ENCODE results near the gene ADK. TPM values are rescaled to one million over a fixed set of nuclear protein-coding genes. Genes with fewer than 3 reads are reported as not detected.

ADK gene
- total RNA-seq, 1 experiment from 2014 or later = 26.8 TPM

GRCh38 chr10:74383642-74384041 lies 232.6 kb downstream of the ADK start:
- Histone ChIP-seq H3K56ac (ENCODE audit: insufficient read length, low read depth, low read length) (no peak overlapping the region), H4K5ac (ENCODE audit: insufficient read length, low read depth, low read length) (no peak overlapping the region), H3K9ac (ENCODE audit: extremely low read depth, insufficient read length, low read length) (no peak overlapping the region), H3K79me1 (ENCODE audit: insufficient read depth, low read depth, low read length, poor library complexity, severe bottlenecking) (no peaks in the 10 kb centered on the region), H3K27me3 (ENCODE audit: insufficient read depth, low read length) (no peaks in the 10 kb centered on the region), H3K4me2 (ENCODE audit: insufficient read depth, insufficient read length, low read length) (no peak overlapping the region), H3K14ac (ENCODE audit: insufficient read depth, low read length) (no peak overlapping the region), H2BK15ac (ENCODE audit: low read depth, low read length) (no peak overlapping the region), H3K23me2 (ENCODE audit: insufficient read length, low read depth, low read length, poor library complexity, severe bottlenecking) (no peaks in the 10 kb centered on the region), H2BK20ac (ENCODE audit: low read depth, low read length, poor library complexity, severe bottlenecking) (no peak overlapping the region), H3K23ac (ENCODE audit: insufficient read length, low read depth, low read length) (no peak overlapping the region), H3K4me1 (ENCODE audit: insufficient read depth, low read length) (no peaks in the 10 kb centered on the region), H4K8ac (replicated peaks; ENCODE audit: insufficient read length, low read depth, low read length) (no peak overlapping the region), H4K20me1 (ENCODE audit: control insufficient read depth, insufficient read depth, insufficient read length) (no peaks in the 10 kb centered on the region), H3K9me3 (ENCODE audit: control insufficient read depth, low read depth, low read length) (no peaks in the 10 kb centered on the region), H2BK5ac (ENCODE audit: insufficient read length, low read length) (no peak overlapping the region), H2BK120ac (ENCODE audit: low read depth, low read length, poor library complexity, severe bottlenecking) (no peak overlapping the region), H3K79me2 (ENCODE audit: insufficient read depth, low read length) (0 out of 2 replicates have a peak, but pooled peaks cover 1% of the 10 kb centered on the region), H4K91ac (ENCODE audit: insufficient read length, low read depth, low read length) (no peak overlapping the region), H2BK12ac (ENCODE audit: insufficient read length, low read depth, low read length) (no peak overlapping the region), H3K4ac (ENCODE audit: low read depth, low read length) (no peak overlapping the region), H3T11ph (ENCODE audit: low read length) (no peak overlapping the region), H2AFZ (ENCODE audit: low read length) (no peak overlapping the region), H2AK5ac (ENCODE audit: insufficient read length, low read length) (no peak overlapping the region), H3K27ac (ENCODE audit: insufficient read length, low read depth, low read length) (no peak overlapping the region), H3K18ac (ENCODE audit: insufficient read length, low read depth, low read length) (no peak overlapping the region)
- TF ChIP-seq CTCF (conservative IDR thresholded peaks at IDR 0.05) = no peak
- Mint-ChIP-seq H3K4me1 (no peaks in the 10 kb centered on the region; a peak in 2 of 4 replicates), H3K9me3 (no peaks in the 10 kb centered on the region), H3K4me3 (no peak overlapping the region), H3K36me3 (ENCODE audit: insufficient read depth in 1 of 3, low read depth in 3 of 3) (no peaks in the 10 kb centered on the region), H3K27ac (no peak overlapping the region), H3K27me3 (ENCODE audit: low read depth) (no peaks in the 10 kb centered on the region)
- DNase-seq = no peak
